ENCODE measurements around the gene AUTS2. TPM values are rescaled to one million over a fixed set of nuclear protein-coding genes. Genes with fewer than 3 reads are reported as not detected.

AUTS2 gene
- total RNA-seq, 1 experiment from 2014 or later, result not detected

GRCh38 chr7:69878015-69878414, 279.7 kb downstream of the AUTS2 start:
- TF ChIP-seq CTCF (IDR thresholded peaks at IDR 0.05; ENCODE audit: unreplicated experiment), result no peak
- no peak overlapping the region for H3K27ac Mint-ChIP-seq (ENCODE audit: unreplicated experiment)
- CTCF ChIA-PET, result no interaction called here
- no TSS peak for BruUV-seq (replicated peaks)
- no peak overlapping the region for H3K4me3 Mint-ChIP-seq (ENCODE audit: low read depth, unreplicated experiment)
- no peak for DNase-seq
- no peaks in the 10 kb centered on the region for H3K36me3 Mint-ChIP-seq (ENCODE audit: insufficient read depth, unreplicated experiment)
- no peaks in the 10 kb centered on the region for H3K4me1 Mint-ChIP-seq (ENCODE audit: low read depth, unreplicated experiment)
- intact Hi-C loops (cut with micrococcal nuclease; ENCODE audit: unreplicated experiment), result no loop called here
- peaks cover 4% of the 10 kb centered on the region for H3K9me3 Mint-ChIP-seq (ENCODE audit: low read depth, unreplicated experiment)
- no peaks in the 10 kb centered on the region for H3K27me3 Mint-ChIP-seq (ENCODE audit: unreplicated experiment)

GRCh38 chr7:69878591-69878990, 280.3 kb downstream of the AUTS2 start:
- intact Hi-C loops (cut with micrococcal nuclease; ENCODE audit: unreplicated experiment), result no loop called here
- no peak overlapping the region for H3K4me3 Mint-ChIP-seq (ENCODE audit: low read depth, unreplicated experiment)
- H3K27ac Mint-ChIP-seq (ENCODE audit: unreplicated experiment), result no peak overlapping the region
- H3K9me3 Mint-ChIP-seq (ENCODE audit: low read depth, unreplicated experiment), result peaks cover 4% of the 10 kb centered on the region
- no TSS peak for BruUV-seq (replicated peaks)
- no peak for DNase-seq
- no peak for TF ChIP-seq CTCF (IDR thresholded peaks at IDR 0.05; ENCODE audit: unreplicated experiment)
- CTCF ChIA-PET, result no interaction called here
- no peaks in the 10 kb centered on the region for H3K27me3 Mint-ChIP-seq (ENCODE audit: unreplicated experiment)
- H3K4me1 Mint-ChIP-seq (ENCODE audit: low read depth, unreplicated experiment), result no peaks in the 10 kb centered on the region
- no peaks in the 10 kb centered on the region for H3K36me3 Mint-ChIP-seq (ENCODE audit: insufficient read depth, unreplicated experiment)

- H3K36me3 Mint-ChIP-seq (ENCODE audit: insufficient read depth, unreplicated experiment), result no peaks in the 10 kb centered on the region
- H3K27me3 Mint-ChIP-seq (ENCODE audit: unreplicated experiment), result no peaks in the 10 kb centered on the region
- intact Hi-C loops (cut with micrococcal nuclease; ENCODE audit: unreplicated experiment), result no loop called here
- no peak for TF ChIP-seq CTCF (IDR thresholded peaks at IDR 0.05; ENCODE audit: unreplicated experiment)
- CTCF ChIA-PET, result no interaction called here
- H3K4me3 Mint-ChIP-seq (ENCODE audit: low read depth, unreplicated experiment), result no peak overlapping the region
- H3K4me1 Mint-ChIP-seq (ENCODE audit: low read depth, unreplicated experiment), result no peaks in the 10 kb centered on the region
- no TSS peak for BruUV-seq (replicated peaks)
- DNase-seq, result no peak
- H3K9me3 Mint-ChIP-seq (ENCODE audit: low read depth, unreplicated experiment), result peaks cover 3% of the 10 kb centered on the region
- no peak overlapping the region for H3K27ac Mint-ChIP-seq (ENCODE audit: unreplicated experiment)
Observed at GRCh38 chr7:69879989-69880388, 281.7 kb downstream of the AUTS2 start.

- BruUV-seq (replicated peaks), result no TSS peak
- no peak for DNase-seq
- CTCF ChIA-PET, result no interaction called here
- Mint-ChIP-seq H3K4me3 (ENCODE audit: low read depth, unreplicated experiment) (no peak overlapping the region), H3K9me3 (ENCODE audit: low read depth, unreplicated experiment) (peaks cover 2% of the 10 kb centered on the region), H3K27ac (ENCODE audit: unreplicated experiment) (no peak overlapping the region), H3K36me3 (ENCODE audit: insufficient read depth, unreplicated experiment) (no peaks in the 10 kb centered on the region), H3K27me3 (ENCODE audit: unreplicated experiment) (no peaks in the 10 kb centered on the region), H3K4me1 (ENCODE audit: low read depth, unreplicated experiment) (no peaks in the 10 kb centered on the region)
- intact Hi-C loops (cut with micrococcal nuclease; ENCODE audit: unreplicated experiment), result no loop called here
- no peak for TF ChIP-seq CTCF (IDR thresholded peaks at IDR 0.05; ENCODE audit: unreplicated experiment)
Observed at GRCh38 chr7:69880840-69881239, 282.6 kb downstream of the AUTS2 start.

- H3K9me3 Mint-ChIP-seq (ENCODE audit: low read depth, unreplicated experiment), result peaks cover 2% of the 10 kb centered on the region
- no peaks in the 10 kb centered on the region for H3K36me3 Mint-ChIP-seq (ENCODE audit: insufficient read depth, unreplicated experiment)
- H3K4me1 Mint-ChIP-seq (ENCODE audit: low read depth, unreplicated experiment), result no peaks in the 10 kb centered on the region
- DNase-seq, result no peak
- no peak for TF ChIP-seq CTCF (IDR thresholded peaks at IDR 0.05; ENCODE audit: unreplicated experiment)
- no peaks in the 10 kb centered on the region for H3K27me3 Mint-ChIP-seq (ENCODE audit: unreplicated experiment)
- CTCF ChIA-PET, result no interaction called here
- no peak overlapping the region for H3K4me3 Mint-ChIP-seq (ENCODE audit: low read depth, unreplicated experiment)
- intact Hi-C loops (cut with micrococcal nuclease; ENCODE audit: unreplicated experiment), result no loop called here
- no peak overlapping the region for H3K27ac Mint-ChIP-seq (ENCODE audit: unreplicated experiment)
- BruUV-seq (replicated peaks), result no TSS peak
Observed at GRCh38 chr7:69882269-69882668, 284.0 kb downstream of the AUTS2 start.
